Lung (tissue), 12 donors: ENCODE measurements around the gene SPRN. TPM values are rescaled to one million over a fixed set of nuclear protein-coding genes. Genes with fewer than 3 reads are reported as not detected.

Experiments used
- ATAC-seq: fragments of 200-7000 bp; cut with Tn5 transposase; one replicate; pipeline ENCODE4 v1.9.1; 2020; ENCODE audit warnings: moderate number of reproducible peaks; ENCODE audit not compliant: insufficient read depth, low FRiP score
- DNase-seq, 3 donors: peaks; one replicate each; pipeline ENCODE4 v3.0.0-alpha.2; 2013 to 2017
- H3K27ac ChIP-seq, 2 donors: one replicate each; pipeline ENCODE4 v1.5.1; 2013; ENCODE audit warnings: mild to moderate bottlenecking in 2 of 2, moderate library complexity in 2 of 2, control low read depth in 1 of 2, inconsistent platforms in 1 of 2, low read depth in 1 of 2, low read length in 1 of 2
- H3K27me3 ChIP-seq, 3 donors: one replicate each; pipeline ENCODE4 v1.5.1; 2013; ENCODE audit warnings: low read length in 2 of 3; ENCODE audit not compliant: control insufficient read depth in 3 of 3, insufficient read depth in 3 of 3
- H3K36me3 ChIP-seq, 4 donors: one replicate each; pipeline ENCODE4 v1.5.1; 2013; ENCODE audit warnings: low read length in 4 of 4, mild to moderate bottlenecking in 1 of 4, moderate library complexity in 1 of 4; ENCODE audit not compliant: control insufficient read depth in 4 of 4, insufficient read depth in 4 of 4
- H3K4me1 ChIP-seq, 5 donors: one replicate each; pipeline ENCODE4 v1.5.1; 2013; ENCODE audit warnings: low read length in 5 of 5, mild to moderate bottlenecking in 2 of 5, moderate library complexity in 1 of 5; ENCODE audit not compliant: control insufficient read depth in 5 of 5, insufficient read depth in 5 of 5
- H3K4me3 ChIP-seq: one replicate; pipeline ENCODE4 v1.5.1; 2013; ENCODE audit warnings: mild to moderate bottlenecking, control low read depth, moderate library complexity
- H3K9ac ChIP-seq, 2 donors: one replicate each; pipeline ENCODE4 v1.5.1; 2013; ENCODE audit warnings: low read length in 2 of 2, control low read depth in 1 of 2; ENCODE audit not compliant: insufficient read depth in 1 of 2
- H3K9me3 ChIP-seq, 4 donors: one replicate each; pipeline ENCODE4 v1.5.1; 2013; ENCODE audit warnings: low read length in 3 of 4, mild to moderate bottlenecking in 1 of 4, moderate library complexity in 1 of 4; ENCODE audit not compliant: control insufficient read depth in 4 of 4, insufficient read depth in 3 of 4
- CTCF ChIP-seq: IDR thresholded peaks from 2 replicates; pipeline ENCODE4 v1.5.1; 2012; ENCODE audit warnings: mild to moderate bottlenecking; ENCODE audit errors: control extremely low read depth, extremely low read depth
- WGBS, 2 donors: extraction: QIAGEN DNeasy Blood & Tissue Kit; methylation state at CpG; one replicate each; pipeline ENCODE4 v1.1.7; 2013; 5-methylcytosine and 5-hydroxymethylcytosine counted together
- polyA plus RNA-seq, 2 donors: library from polyadenylated mRNA; stranded (reverse); fragments of 200-250 nt; gene quantifications; one replicate each; pipeline ENCODE4 v1.2.1, GENCODE V29; 2013
- total RNA-seq, 2 donors: library from RNA; depleted of rRNA in 1 of 2; stranded (reverse); fragments of >200 nt in 1 of 2; gene quantifications; one replicate each; pipeline ENCODE4 v1.2.1, GENCODE V29; 2014 to 2021
- donor health status: control.
- donor health status: control.
- donor health status: Bipolar disorder and iron deficiency.
- donor health status: healthy.
- donor health status: DM: yes; HTN: yes; CAD: no.

SPRN gene
- total and polyA plus RNA-seq, 4 donors, result 0.11 to 0.34 (median 0.16) TPM

DNA sequence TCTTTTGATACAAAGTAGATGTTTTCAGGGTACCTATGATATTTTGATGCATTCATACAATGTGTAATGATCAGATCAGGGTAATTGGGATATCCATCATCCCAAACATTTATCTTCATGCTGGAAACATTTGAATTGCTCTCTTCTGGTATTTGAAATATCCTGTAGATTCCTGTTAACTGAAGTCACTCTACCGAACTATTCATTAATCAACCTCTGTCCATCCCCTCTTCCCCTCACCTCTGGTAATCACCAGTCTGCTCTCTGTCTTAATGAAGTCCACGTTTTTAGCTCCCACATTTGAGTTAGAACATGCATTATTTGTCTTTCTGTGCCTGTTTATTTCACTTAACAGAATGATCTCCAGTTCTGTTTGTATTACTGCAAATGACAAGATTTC is 19.2 kb downstream of the SPRN start:
- 68 to 78% methylated on average over 2 of the region's 2 CpGs for WGBS, 2 donors
- Histone ChIP-seq H3K9ac (no peak overlapping the region), H3K27ac (no peak overlapping the region), H3K36me3 (peaks cover 14 to 77% (median 38%) of the 10 kb centered on the region in 4 donors), H3K9me3 (peaks cover 0 to 3% (median 1%) of the 10 kb centered on the region in 4 donors), H3K4me1 (no peaks in the 10 kb centered on the region), H3K27me3 (no peaks in the 10 kb centered on the region), H3K4me3 (no peak overlapping the region)
- no peak for ATAC-seq
- TF ChIP-seq CTCF, result no peak
- no peak for DNase-seq

DNA sequence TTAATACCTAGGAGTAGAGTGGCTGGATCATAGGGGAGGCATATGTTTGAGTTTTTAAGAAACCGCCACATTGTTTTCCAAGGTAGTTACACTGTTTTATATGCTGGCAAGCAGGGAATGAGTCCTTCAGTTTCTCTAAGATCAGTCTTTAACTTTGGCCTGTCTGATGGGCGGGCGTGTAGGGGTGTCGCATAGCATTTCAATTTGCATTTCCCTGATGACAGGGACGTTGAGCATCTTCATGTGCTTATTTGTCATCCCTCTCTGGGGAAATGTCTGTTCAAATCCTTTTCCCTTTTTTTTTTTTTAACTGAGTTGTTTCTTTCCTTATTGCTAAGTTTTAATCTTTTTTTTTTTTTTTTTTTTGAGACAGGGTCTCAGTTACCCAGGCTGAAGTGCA is 20.6 kb downstream of the SPRN start:
- WGBS, 2 donors, result 95% methylated on average over 5 of the region's 5 CpGs
- ATAC-seq, result no peak
- no peak for TF ChIP-seq CTCF
- no peak overlapping the region for H3K9ac ChIP-seq
- no peaks in the 10 kb centered on the region for H3K4me1 ChIP-seq
- peaks cover 14 to 71% (median 40%) of the 10 kb centered on the region in 4 donors for H3K36me3 ChIP-seq
- no peak for DNase-seq
- no peaks in the 10 kb centered on the region for H3K27me3 ChIP-seq
- H3K27ac ChIP-seq, result no peak overlapping the region
- H3K9me3 ChIP-seq, result peaks cover 0 to 3% (median under 1%) of the 10 kb centered on the region in 4 donors
- H3K4me3 ChIP-seq, result no peak overlapping the region

DNA sequence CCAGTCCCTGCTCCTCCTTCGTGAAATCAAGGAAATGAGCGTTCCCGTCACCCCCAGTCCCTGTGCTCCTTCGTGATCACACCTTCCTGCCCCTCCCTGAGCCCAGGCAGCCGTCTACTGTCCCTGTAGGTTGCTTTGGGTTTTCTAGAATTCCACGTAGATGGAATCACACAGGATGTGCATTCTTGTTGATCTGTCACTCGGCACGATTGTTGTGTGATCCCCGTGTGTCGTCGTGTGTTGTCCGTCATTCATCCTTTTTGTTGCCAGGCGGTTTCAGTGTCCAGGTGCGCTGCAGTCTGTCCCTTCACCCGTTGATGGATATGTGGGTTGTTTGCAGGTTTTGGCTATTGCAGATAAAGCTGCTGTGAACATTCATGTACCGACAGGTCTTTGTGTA is 21.1 kb downstream of the SPRN start:
- H3K36me3 ChIP-seq, result peaks cover 16 to 67% (median 40%) of the 10 kb centered on the region in 4 donors

More for the DNA sequence above, 21.1 kb downstream of the SPRN start:
- ATAC-seq (no peak), DNase-seq (no peak)
- Histone ChIP-seq H3K4me3 (no peak overlapping the region), H3K9ac (no peak overlapping the region), H3K9me3 (peaks cover 0 to 2% (median under 1%) of the 10 kb centered on the region in 4 donors), H3K4me1 (no peaks in the 10 kb centered on the region), H3K27ac (no peak overlapping the region), H3K27me3 (no peaks in the 10 kb centered on the region)
- TF ChIP-seq CTCF, result no peak
- WGBS, 2 donors, result 88 to 89% methylated on average over 16 of the region's 16 CpGs
